Adrenal gland (tissue), 5 donors: ENCODE results near the gene ST6GALNAC3.

Experiments used
- CTCF ChIP-seq, 6 experiments: fragments of 450-650 bp in 4 of 6; fragments of 200-600 bp in 2 of 6; sonication (generic) in 1 of 6; IDR thresholded peaks; 1 replicate in 5 of 6; 2 replicates in 1 of 6; pipeline versions ENCODE4 v1.5.1 to v1.8.0; 2016 to 2021; ENCODE audit warnings: antibody characterized with exemption in 6 of 6, mild to moderate bottlenecking in 2 of 6, moderate library complexity in 1 of 6
- POLR2A ChIP-seq, 2 donors: fragments of 450-650 bp; IDR thresholded peaks; one replicate each; pipeline ENCODE4 v1.6.1; 2017; ENCODE audit warnings: antibody characterized with exemption in 2 of 2, mild to moderate bottlenecking in 2 of 2, moderate library complexity in 1 of 2
- donor health status: DM: no; HTN: no; CAD: no.

- TF ChIP-seq CTCF (IDR thresholded peaks at IDR 0.05), result no peak
- TF ChIP-seq POLR2A (IDR thresholded peaks at IDR 0.05), result no peak
Observed at GRCh38 chr1:76160225-76160624, 85.7 kb downstream of the ST6GALNAC3 start.
